GM19395 (cell line): ENCODE results near the gene PRRT4.
A peak's percentile ranks its signal among the peaks of the same experiment; 100 is the strongest.

ENCODE experiments used
- ATAC-seq: cut with Tn5 transposase; IDR thresholded peaks from one replicate; pipeline ENCODE4 v1.9.1; 2021; ENCODE audit warnings: mild to moderate bottlenecking, moderate library complexity; ENCODE audit not compliant: unreplicated experiment

Gene PRRT4

DNA sequence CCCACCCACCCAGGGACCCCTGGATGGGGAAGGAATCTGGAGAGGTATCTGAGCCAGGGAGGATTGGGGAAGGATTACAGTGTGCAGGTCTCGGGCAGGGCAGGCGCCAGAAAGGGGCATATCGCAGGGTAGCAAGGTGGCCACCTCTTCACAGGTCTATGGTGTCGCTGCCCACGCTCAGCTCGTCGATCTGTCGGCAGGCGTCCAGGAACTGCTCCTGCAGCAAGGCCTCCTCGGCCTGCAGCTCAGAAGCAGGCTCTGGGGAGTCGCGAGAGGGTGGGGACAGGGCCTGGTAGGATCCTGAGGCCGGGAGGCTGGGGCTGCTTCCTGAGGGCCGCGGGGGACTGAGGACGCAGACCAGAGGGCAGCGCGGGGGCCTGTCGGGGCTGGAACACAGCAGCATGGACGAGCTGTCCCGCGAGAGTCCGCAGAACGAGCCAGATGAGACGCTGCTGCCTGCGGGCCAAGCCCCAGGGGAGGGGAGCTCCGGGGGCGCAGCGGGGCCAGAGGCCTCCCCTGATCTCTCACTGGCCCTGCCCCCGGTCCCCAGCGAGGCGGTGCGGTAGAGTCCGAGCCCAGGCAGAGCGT, 10.7 kb downstream of the PRRT4 start:
- no peak for ATAC-seq

DNA sequence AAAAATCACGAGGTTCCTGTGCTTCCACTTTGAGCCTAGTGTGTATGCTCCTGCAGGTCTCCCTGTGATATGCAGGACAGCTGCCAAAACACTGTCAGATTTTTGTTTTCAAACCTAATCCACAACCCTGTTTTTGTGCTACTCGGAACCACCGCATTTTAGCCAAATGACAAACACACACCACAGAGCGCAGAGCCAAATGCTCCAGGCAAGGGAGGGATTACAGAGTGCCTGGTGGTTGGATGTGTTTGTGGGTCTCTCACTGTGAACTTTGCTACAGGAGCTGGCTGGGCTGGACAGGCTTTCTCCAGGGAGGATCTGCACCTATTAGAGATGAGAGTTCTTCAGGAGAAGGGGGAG, 12.0 kb downstream of the PRRT4 start:
- no peak for ATAC-seq

DNA sequence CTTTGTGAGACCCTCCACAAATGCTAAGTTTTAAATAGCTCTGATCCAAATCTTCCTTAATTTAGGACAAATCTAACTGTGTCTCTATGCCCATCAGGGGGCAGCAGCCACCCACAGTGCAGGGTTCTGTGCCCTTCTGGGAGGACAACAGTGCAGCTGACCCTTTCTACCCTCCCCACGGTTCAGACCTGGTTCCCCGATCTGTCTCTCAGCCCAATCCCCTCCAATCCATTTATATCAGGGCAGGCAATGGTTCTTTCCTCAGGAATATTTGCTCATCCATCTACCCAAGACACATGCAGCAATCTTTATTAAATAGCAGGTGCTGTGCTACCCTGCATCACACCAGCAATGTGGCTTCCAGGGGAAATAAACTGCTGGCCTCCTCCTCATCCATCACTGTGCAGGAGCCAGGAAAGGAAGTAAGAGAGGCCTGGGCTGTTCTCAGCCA, 13.8 kb downstream of the PRRT4 start:
- ATAC-seq: no peak

DNA sequence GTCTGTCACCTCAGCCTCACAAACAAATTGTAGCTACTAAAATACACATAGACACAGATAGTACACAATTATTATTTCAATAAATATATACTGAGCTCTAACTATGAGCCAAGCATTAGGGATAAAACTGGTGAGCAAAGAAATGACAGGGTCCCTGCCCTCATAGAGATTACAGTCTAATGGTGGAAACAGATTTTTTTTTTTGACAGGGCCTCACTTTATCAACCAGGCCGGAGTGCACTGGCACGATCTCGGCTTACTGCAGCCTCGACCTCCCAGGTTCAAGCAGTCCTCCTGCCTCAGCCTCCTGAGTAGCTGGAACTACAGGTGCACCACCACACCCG, 17.1 kb downstream of the PRRT4 start:
- ATAC-seq: no peak

DNA sequence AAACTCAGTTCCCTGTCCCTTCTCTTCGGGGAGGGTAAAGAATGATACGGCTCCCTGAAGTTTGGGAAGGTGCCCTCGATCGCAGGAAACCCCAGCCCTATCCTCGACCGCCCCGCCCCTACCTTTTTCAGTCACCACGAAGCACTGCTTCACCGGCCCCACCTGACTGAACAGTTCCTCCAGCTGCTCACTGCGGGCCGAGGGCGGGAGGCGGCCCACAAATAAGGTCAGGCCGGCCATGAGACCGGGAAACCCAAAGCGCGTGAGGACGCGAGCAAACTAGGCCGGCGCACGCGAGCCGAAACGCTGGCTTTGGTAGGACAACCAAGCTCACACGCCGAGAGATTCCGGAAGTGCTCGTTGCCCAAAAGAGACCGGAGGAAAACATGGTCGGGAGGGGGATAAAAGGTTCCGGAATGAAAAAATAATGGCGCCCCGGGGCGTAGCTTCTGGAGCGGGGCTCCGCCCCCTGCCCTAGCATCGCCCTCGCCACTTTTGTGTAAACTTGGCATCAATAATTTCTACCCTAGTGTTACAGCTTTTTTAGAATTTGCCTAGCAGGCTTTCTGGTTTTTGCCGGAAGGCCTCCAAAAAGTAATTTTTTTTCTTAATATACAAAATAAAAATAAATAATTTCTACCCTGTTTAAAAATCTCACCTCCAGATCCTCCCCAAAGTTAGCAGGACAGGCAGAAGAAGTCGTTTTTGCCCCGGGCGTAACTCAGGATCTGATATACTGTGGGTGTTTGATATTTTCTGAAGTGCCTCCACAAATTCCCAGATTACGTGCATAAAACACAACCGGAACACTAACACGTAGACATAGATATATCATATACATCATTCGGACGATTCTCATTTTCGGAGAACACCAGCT, 17.7 kb downstream of the PRRT4 start, which contains the start of gene RBM28:
TSS of gene RBM28 (minus strand) at position 355 of the 877 bp plus-strand sequence. CDS start at position 240, 115 bp downstream.
- peak; percentile 99 for ATAC-seq

DNA sequence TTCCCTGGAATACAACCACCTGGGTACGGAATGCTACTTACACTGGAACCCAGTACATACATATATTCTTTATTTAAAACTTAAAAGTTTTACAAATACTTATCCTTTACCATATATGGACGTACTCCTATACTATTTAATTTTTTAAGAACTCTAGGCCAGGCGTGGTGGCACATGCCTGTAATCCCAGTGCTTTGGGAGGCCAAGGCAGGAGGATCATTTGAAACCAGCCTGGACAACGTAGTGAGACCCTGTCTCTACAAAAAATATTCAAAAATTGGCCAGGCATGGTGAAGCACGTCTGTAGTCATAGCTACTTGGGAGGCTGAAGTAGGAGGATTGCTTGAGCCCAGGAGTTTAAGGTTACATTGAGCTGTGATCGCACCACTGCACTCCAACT, 19.8 kb downstream of the PRRT4 start:
- ATAC-seq: no peak

DNA sequence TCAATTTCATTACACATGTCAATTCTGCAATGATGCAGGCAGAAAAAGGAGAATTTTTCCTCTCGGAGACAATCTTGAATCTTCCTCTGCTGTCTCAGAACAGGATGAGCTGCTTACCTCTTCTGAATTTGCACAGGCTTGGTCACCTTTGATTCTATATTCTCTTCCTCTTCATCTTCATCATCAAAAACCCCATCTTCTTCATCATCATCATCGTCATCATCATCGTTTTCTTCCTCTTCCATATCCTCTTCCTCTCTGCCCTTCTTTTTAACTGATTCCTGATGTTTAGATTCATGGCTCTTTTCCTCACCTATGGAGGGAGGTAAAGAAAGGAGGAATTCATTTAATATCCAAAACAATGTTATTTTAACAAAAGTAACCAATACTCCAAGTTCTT, 25.8 kb downstream of the PRRT4 start:
- no peak for ATAC-seq

DNA sequence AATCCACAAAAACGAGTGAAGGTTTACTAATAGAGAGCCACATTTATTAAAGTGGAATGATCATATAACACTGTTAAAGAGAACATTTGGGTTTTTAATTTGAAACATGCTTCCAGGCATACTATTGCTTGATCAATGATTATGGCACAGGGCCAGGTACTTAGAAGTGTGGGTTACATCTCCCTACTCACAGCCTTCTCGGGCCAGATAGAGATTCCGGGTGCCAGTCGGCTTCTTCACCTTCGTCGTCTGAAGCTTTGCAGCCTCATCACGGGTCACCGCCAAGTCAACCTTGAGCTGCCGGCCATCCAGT, 37.2 kb downstream of the PRRT4 start:
- ATAC-seq: no peak

DNA sequence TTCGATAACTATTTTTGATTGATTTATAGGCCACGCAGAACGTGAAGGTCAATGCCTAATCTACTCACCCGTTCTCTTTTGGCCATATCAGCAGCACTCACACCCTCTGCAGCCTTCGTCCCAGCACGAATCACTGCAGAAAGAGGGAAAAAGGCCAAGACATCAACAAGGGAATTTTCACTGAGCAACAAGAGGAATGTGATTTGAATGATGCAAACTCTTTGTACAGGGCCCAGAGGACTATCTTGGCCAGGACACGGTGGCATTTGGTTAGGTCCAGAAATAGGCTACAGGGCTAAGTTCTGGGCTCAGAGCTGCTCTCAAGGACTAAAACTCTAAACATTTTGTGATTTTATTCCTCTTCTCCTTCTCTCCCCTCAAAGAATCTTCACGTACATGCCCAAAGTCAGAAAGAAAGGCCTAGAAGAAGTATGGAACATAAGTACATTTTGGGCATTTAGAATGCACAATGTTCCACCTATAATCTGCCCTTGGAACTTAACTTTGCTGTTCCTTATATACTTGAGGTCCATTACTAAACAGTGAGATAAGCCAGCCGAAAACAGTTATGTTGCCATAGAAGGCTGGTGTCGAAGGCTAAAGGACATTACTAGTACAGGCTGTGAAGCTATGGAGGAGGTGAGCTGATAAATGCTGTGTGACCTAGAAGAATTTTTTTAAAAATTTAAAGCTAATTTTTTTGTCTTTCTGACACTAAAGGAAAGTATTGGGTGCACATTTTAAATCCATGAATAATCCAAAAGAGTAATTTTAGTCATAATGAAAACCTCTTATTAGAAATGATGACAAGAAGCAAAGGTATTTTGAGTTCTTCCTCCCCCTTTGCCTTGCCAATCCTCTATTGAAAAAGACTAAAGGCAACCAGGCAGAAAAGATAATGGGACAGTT, 37.8 kb downstream of the PRRT4 start:
- no peak for ATAC-seq

DNA sequence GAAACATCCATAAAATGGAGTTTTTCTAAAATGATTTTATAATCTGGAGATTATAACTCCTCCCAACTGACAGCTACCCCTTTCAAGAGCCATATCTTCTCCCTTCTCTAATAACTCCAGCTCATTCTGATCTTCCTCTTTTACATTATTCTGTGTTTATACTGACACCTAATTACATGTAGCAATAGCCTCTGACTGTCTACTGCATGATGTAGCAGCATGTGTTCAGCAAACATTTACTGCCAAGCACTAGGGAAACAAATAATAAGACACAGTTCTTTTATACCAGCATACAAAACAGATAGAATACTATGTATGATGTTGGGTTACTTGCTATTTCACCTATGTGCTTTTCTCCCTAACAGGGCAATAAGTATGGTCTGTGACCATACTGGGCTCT, 38.5 kb downstream of the PRRT4 start:
- ATAC-seq: no peak

DNA sequence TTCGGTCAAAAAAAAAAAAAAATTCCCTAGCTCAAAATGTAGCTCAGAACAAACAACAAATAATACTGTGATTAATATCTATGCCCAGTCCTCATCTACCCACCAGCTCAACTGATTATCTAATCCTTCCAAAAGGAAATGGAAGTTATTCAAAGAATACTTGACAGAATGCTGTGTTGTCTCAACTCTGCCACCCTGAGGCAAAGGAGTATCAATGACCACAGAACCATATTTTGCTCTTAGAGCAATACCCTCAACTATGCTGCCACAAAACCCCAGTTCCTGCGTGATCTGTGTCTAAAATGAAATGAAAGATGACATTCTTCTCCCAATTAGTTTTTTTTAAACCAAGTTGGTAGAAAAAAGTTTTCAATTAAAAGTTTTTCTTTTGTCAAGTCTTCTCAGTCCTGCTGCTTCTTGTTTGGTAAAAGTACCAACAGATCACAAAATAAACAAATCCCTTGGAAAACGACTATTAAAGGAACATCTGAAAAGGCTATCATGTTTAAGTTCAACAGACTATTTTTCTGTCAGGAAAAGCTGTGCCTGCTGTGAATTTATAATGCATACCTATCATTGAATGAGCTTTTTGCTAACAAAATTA, 39.3 kb downstream of the PRRT4 start:
- ATAC-seq: no peak

DNA sequence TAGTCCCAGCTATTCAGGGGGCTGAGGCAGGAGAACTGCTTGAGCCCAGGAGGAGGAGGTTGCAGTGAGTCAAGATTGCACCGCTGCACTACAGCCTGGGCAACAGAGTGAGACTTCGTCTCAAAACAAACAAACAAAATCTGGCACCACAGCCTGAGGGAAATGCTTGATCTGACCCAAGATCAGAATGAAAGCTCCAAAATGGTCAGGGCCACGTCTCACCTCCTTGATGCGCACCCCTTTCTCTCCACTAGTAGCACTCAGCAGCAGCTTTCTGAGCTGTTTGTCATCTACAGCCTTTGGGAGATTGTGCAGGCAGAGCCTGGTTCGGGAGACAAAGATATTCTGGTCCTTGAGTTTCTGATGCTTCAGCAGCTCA, 40.5 kb downstream of the PRRT4 start:
- no peak for ATAC-seq

DNA sequence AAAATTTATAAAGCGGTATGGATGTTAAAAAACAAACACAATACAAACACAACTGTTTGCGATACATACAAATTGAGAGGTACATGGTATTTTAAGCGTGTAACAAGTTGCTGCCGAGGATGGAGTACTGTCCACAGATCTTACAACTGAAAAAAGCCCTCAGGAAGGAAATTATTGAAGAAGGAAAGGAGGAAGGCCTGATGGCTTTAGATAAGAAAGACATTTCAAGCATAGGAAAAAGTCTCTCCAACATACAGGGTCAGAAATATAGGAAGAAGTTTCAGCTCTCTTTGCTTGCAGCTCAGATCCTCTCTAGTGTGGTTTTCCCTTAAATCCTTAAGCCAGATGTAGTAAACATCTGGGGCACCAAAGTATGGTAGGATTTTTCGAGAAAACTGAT, 42.8 kb downstream of the PRRT4 start:
- ATAC-seq: no peak

DNA sequence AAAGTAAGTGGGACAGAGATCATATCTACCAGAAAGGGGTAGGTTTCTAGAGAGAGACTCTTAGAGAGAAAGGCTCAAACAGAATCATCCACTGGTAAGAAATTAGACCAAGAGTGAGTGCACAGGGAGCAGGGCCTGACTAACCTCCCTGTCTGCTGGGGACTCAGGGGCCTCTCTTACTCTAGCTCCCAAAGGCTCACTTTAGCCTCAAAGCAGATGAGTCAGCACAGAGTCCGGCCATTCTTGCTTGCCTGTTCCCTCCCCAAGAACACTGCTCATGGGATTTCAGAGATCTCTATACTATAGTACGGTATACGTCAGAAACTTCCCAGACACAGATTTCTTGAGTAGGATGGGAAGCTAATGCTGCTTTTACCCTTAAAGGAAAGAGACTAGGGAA, 50.5 kb downstream of the PRRT4 start:
- no peak for ATAC-seq

DNA sequence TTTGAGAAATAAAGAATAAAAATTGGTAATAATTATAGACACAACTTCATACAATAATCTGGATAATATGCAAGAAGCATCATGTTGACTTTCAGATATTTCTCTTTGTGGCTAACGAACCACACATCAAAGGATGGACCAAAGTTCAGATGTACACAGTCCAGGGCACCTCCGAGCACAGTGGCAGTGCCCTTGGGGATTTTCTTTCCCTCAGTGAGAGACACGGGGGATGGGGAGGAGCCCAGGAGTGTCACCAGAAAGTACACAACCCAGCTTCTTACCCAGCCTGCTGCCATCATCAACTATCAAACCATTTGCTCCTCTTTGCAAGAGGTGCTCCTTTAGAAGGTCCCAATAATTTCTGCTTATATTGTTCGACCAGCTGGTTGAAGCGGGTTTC, 51.0 kb downstream of the PRRT4 start:
- no peak for ATAC-seq

DNA sequence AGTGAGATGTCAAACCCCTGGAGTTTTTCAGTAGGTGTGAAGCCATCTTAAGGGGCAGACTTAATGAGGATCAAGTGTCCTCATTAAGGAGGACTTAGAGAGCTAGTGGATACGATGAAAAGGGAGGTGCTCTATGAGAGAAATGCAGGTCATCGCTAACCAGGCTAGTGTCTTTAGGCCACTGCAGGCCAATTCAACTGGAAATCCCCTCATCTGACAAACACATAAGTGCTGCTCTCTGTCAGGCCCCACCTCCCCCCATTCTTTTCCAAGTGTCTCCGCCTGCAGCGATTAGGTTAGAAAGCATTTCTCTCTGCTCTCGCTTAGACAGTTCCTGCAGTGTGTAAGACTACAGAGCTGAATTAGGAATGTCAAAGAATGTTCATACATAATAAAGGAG, 51.5 kb downstream of the PRRT4 start:
- ATAC-seq: no peak

DNA sequence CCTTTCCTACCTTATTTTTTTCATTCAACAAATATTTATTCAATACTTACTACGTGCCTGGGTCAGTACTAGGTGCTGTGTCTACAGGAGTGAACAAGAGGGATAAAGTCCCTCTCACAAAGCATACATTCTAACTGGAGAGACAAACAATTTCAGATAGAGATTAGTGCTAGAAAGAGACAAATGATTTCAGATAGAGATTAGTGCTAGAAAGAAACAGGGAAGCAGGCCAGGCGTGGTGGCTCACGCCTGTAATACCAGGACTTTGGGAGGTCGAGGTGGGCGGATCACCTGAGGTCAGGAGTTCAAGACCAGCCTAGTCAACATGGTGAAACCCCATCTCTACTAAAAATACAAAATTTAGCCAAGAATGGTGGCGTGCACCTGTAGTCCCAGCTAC, 52.4 kb downstream of the PRRT4 start:
- ATAC-seq: no peak

DNA sequence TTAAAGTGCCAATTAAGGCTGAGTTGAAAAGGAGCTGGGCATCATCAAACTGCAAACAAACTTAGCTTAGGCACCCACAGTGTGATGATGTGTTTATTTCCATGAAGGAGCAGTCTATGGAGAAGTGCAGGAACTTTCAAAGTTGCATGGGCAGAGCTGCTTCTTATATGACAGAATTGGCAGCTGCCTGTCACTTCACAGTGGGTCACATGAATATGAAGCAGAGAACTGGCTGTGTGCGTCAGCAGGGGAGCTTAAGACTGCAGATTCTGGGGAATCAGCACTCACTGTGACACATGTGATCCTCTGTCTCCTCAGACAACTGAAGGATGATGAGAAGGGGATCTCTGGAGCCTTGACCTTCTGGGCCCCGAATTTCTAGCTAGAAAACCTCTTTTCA, 54.4 kb downstream of the PRRT4 start:
- no peak for ATAC-seq

DNA sequence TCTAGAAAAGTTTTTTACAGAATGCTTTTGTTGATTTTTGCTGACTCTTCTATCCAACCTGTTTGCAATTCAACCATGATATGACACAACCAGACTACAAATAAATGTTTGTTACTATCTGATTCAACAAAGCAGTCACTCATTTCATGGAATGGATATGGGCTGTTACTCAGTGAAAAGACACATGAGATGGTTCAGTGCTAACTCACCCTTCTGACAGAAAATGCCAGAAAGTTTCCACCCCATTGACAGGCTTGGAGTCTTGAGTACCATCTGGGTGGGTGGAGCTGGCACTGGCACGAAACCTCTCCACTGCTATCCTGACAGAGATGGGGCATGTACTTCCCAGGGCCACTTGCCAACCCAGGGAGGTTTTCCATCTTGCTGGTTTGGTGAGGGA, 57.3 kb downstream of the PRRT4 start:
- no peak for ATAC-seq

DNA sequence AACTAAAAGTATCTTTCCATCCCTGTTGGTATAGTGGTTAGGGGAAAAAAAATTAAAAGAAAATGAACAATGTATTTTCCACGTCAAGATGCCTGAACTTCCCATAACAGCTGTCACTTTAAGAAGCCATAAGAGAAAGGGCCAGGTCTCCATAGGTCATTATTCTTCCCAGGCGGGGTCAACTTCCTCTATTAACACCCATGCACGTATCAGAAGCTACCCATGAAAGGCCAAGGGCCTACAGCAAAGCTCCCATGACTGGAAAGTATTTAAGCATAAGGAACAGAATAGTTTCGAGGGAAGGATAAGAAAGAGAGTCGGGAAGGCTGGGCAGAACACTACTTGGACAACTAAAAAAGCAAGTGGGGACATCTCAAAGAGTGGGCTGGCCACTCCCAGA, 57.8 kb downstream of the PRRT4 start:
- ATAC-seq: no peak

DNA sequence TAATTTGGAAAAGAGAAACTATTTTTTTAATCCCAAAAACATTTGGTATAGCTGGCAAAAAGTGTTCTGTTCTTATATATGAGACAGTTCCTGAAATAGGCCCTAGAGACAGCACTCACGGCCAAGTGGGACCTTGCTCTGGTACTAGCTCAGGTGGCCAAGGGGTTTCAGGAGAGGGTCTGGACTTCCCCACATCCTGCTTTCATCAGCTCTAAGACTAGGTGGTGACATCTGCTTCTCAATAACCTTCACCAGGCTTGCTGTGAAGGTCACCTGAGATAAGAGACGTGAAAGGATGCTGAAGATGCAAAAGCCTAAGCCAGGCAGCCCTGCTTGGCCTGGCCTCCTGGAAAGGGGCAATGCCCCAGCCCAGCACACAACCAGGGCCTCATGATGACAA, 58.4 kb downstream of the PRRT4 start:
- no peak for ATAC-seq
